K562 (cell line): Measurements from ENCODE around the gene FAM200B. TPM values are rescaled to one million over a fixed set of nuclear protein-coding genes. Genes with fewer than 3 reads are reported as not detected.

Experiments
- ATAC-seq: fragments of 200-7000 bp; cut with Tn5 transposase; 3 replicates; pipeline ENCODE4 v1.9.1; 2020; ENCODE audit warnings: moderate library complexity
- BruUV-seq: library from RNA; stranded (reverse); fragments of 400-500 nt; replicated peaks from 2 replicates; lab custom pipeline; 2021; lab: Mats Ljungman, UMichigan
- CTCF ChIA-PET: fragments of 300-600 bp; formaldehyde crosslinking; extraction: SDS; loops from one replicate; lab custom pipeline; 2021; ENCODE audit warnings: low intra/inter-chr PET ratio; lab: Yijun Ruan, JAX
- POLR2A ChIA-PET: fragments of 300-600, 350-650 bp; sonication (Branson Sonifier 250); formaldehyde crosslinking; extraction: SDS; loops from one replicate; lab custom pipeline; 2021; ENCODE audit warnings: antibody characterized with exemption, inconsistent platforms; lab: Yijun Ruan, JAX
- DNase-seq, 4 experiments: peaks; one replicate each; pipeline versions ENCODE4 v3.0.0 to v3.0.0-alpha.2; 2011 to 2018; ENCODE audit warnings: low spot score in 3 of 4, mixed read lengths in 3 of 4; ENCODE audit errors: extremely low read depth in 1 of 4
- FAIRE-seq: peaks from 2 replicates; lab custom pipeline; 2011; peaks lifted over from hg19 to GRCh38; lab: Jason Lieb, UNC
- H2AFZ ChIP-seq: 2 replicates; pipeline ENCODE4 v1.6.0; 2011; ENCODE audit warnings: low read depth, low read length, control low read depth, inconsistent platforms
- H3K27ac ChIP-seq: fragments of 200-600 bp; 3 replicates; pipeline ENCODE4 v1.8.0; 2011; ENCODE audit warnings: low read depth, mild to moderate bottlenecking, control low read depth, inconsistent platforms, low read length, moderate library complexity, mixed read lengths; ENCODE audit errors: extremely low read depth
- H3K27me3 ChIP-seq, 2 experiments: fragments of 300-600 bp in 1 of 2; 2 replicates in 1 of 2; 3 replicates in 1 of 2; pipeline versions ENCODE4 v1.6.0 to v1.8.0; 2011; ENCODE audit warnings: inconsistent platforms in 2 of 2, low read length in 2 of 2, mild to moderate bottlenecking in 1 of 2, mixed read lengths in 1 of 2, moderate library complexity in 1 of 2; ENCODE audit not compliant: control insufficient read depth in 2 of 2, insufficient read depth in 2 of 2
- H3K36me3 ChIP-seq: fragments of 300-600 bp; 3 replicates; pipeline ENCODE4 v1.8.0; 2011; ENCODE audit warnings: mild to moderate bottlenecking, low read length, inconsistent platforms; ENCODE audit not compliant: control insufficient read depth, insufficient read depth
- H3K4me1 ChIP-seq, 2 experiments: fragments of 200-600 bp in 1 of 2; replicated peaks in 1 of 2; 2 replicates in 1 of 2; 3 replicates in 1 of 2; pipeline versions ENCODE4 v1.5.1 to v1.8.0; 2011; ENCODE audit warnings: inconsistent platforms in 2 of 2, low read length in 2 of 2, mild to moderate bottlenecking in 1 of 2, mixed read lengths in 1 of 2, moderate library complexity in 1 of 2; ENCODE audit not compliant: control insufficient read depth in 2 of 2, insufficient read depth in 2 of 2
- H3K4me2 ChIP-seq: 2 replicates; pipeline ENCODE4 v1.6.1; 2011; ENCODE audit warnings: low read length, control low read depth, inconsistent platforms, mixed read lengths; ENCODE audit not compliant: insufficient read depth
- H3K4me3 ChIP-seq: fragments of 200-600 bp; sonication (generic), shearing (Covaris generic); 2 replicates; pipeline ENCODE4 v1.5.1; 2016; ENCODE audit warnings: control low read depth, inconsistent platforms
- H3K79me2 ChIP-seq: fragments of 200-600 bp; 3 replicates; pipeline ENCODE4 v1.8.0; 2011; ENCODE audit warnings: low read length, inconsistent platforms; ENCODE audit not compliant: control insufficient read depth, insufficient read depth
- H3K9ac ChIP-seq, 2 experiments: 2 replicates each; pipeline versions ENCODE4 v1.6.0 to v1.6.1; 2011; ENCODE audit warnings: low read depth in 2 of 2, low read length in 2 of 2, control low read depth in 1 of 2, inconsistent platforms in 1 of 2, mild to moderate bottlenecking in 1 of 2, mixed read lengths in 1 of 2; ENCODE audit not compliant: insufficient read depth in 1 of 2
- H3K9me1 ChIP-seq: one replicate; pipeline ENCODE4 v1.6.0; 2011; ENCODE audit warnings: inconsistent platforms, mild to moderate bottlenecking, low read length, moderate library complexity; ENCODE audit not compliant: control insufficient read depth, insufficient read depth
- H3K9me3 ChIP-seq: replicated peaks from 2 replicates; pipeline ENCODE4 v1.5.1; 2011; ENCODE audit warnings: low read depth, low read length, inconsistent platforms; ENCODE audit not compliant: control insufficient read depth, insufficient read depth
- H4K20me1 ChIP-seq: replicated peaks from 2 replicates; pipeline ENCODE4 v1.6.1; 2011; ENCODE audit warnings: low read length, inconsistent platforms, mixed read lengths; ENCODE audit not compliant: control insufficient read depth, insufficient read depth
- CHD2 ChIP-seq: IDR thresholded peaks from 2 replicates; pipeline ENCODE4 v1.6.1; 2011; ENCODE audit warnings: low read depth, low read length
- CTCF ChIP-seq, 3 experiments: IDR thresholded peaks in 2 of 3; conservative IDR thresholded peaks in 1 of 3; 2 replicates each; pipeline ENCODE4 v1.5.1; 2011 to 2012; ENCODE audit warnings: low read length in 3 of 3, mild to moderate bottlenecking in 3 of 3, control low read depth in 2 of 3, improper control_type of control experiment in 1 of 3, inconsistent platforms in 1 of 3, low read depth in 1 of 3, mixed read lengths in 1 of 3, moderate library complexity in 1 of 3; ENCODE audit not compliant: insufficient read depth in 2 of 3
- CXXC5 ChIP-seq: fragments of 250-450 bp; sonication (Bioruptor Pico); IDR thresholded peaks from 2 replicates; pipeline ENCODE4 v1.8.0; 2022; ENCODE audit warnings: inconsistent platforms, mild to moderate bottlenecking, moderate library complexity
- ETV5 ChIP-seq: sonication (generic); formaldehyde crosslinking; IDR thresholded peaks from 2 replicates; pipeline ENCODE4 v1.4.0; 2020; ENCODE audit warnings: low read depth, mild to moderate bottlenecking, missing genetic modification reagents
- GABPB2 ChIP-seq: fragments of 250-450 bp; sonication (Bioruptor Pico); conservative IDR thresholded peaks from 2 replicates; pipeline ENCODE4 v1.5.1; 2021; ENCODE audit warnings: mild to moderate bottlenecking
- HNRNPLL ChIP-seq: fragments of 200-400 bp; formaldehyde crosslinking; IDR thresholded peaks from 2 replicates; pipeline ENCODE4 v1.6.1; 2017; ENCODE audit warnings: low read length, low read depth, mild to moderate bottlenecking; ENCODE audit not compliant: poor library complexity, severe bottlenecking
- NR4A1 ChIP-seq, 2 experiments: fragments of 250-450 bp in 1 of 2; fragments of 450-650 bp in 1 of 2; sonication (Bioruptor Pico) in 1 of 2; IDR thresholded peaks; 2 replicates each; pipeline versions ENCODE4 v1.4.0 to v1.6.1; 2016 to 2020; ENCODE audit warnings: mild to moderate bottlenecking in 2 of 2, missing compliant biosample characterization in 1 of 2, missing genetic modification characterization in 1 of 2, moderate library complexity in 1 of 2
- TEAD1 ChIP-seq, 2 experiments: fragments of 450-650 bp in 1 of 2; sonication (generic) in 1 of 2; formaldehyde crosslinking; IDR thresholded peaks; 2 replicates each; pipeline versions ENCODE4 v1.4.0 to v1.8.0; 2020 to 2022; ENCODE audit warnings: mild to moderate bottlenecking in 2 of 2, missing genetic modification reagents in 1 of 2
- VEZF1 ChIP-seq: fragments of 200-800 bp; sonication (Bioruptor generic); IDR thresholded peaks from 2 replicates; pipeline ENCODE4 v1.6.1; 2017; ENCODE audit warnings: missing genetic modification characterization, missing compliant biosample characterization
- ZFPM2 ChIP-seq: fragments of 250-450 bp; sonication (Bioruptor Pico); IDR thresholded peaks from 2 replicates; pipeline ENCODE4 v1.5.1; 2022; ENCODE audit warnings: mild to moderate bottlenecking
- ZNF436 ChIP-seq: fragments of 250-450, 450-650 bp; sonication (Bioruptor Pico); formaldehyde crosslinking; IDR thresholded peaks from 2 replicates; pipeline ENCODE4 v1.7.0; 2020; ENCODE audit warnings: mild to moderate bottlenecking
- WGBS: fragments of 100-300 bp; shearing (Covaris generic); methylation state at CpG from one replicate; pipeline ENCODE4 v1.1.6; 2016; ENCODE audit warnings: low coverage, mixed read lengths; ENCODE audit not compliant: insufficient coverage; ENCODE audit errors: missing lambda C conversion rate; 5-methylcytosine and 5-hydroxymethylcytosine counted together
- in situ Hi-C: fragments of 300-500 bp; cut with MboI; formaldehyde crosslinking; loops from 4 replicates; pipeline ENCODE4 v1.15.0; 2018; ENCODE audit warnings: inconsistent platforms, mixed read lengths
- intact Hi-C: fragments of 100-400 bp; cut with micrococcal nuclease; formaldehyde crosslinking; loops from 2 replicates; pipeline ENCODE4 v1.14.2; 2022
- polyA plus RNA-seq, 8 experiments: library from polyadenylated mRNA; depleted of rRNA in 4 of 8; stranded (reverse) in 5 of 8; unstranded in 3 of 8; fragments of >200 nt; fragmentation: Nextera tagmentation in 2 of 8; fragmentation: Illumina TruSeq in 1 of 8; extraction: Ambion mirVana in 2 of 8; extraction: Trizol in 1 of 8; gene quantifications; 2 replicates each; pipeline versions ENCODE4 v1.2.1 to v1.2.3, GENCODE V29; 2011 to 2014; ENCODE audit warnings: inconsistent platforms in 1 of 8, missing spikeins in 1 of 8
- total RNA-seq, 7 experiments: library from RNA; depleted of rRNA in 6 of 7; stranded (reverse); fragments of >200 nt in 6 of 7; fragmentation: Illumina TruSeq in 2 of 7; extraction: Trizol in 2 of 7; gene quantifications; 2 replicates each; pipeline versions ENCODE4 v1.2.1 to v1.2.3, GENCODE V29; 2011 to 2021; ENCODE audit warnings: low replicate concordance in 1 of 7
- TF ChIP-seq, protein P1 (sequence below), 3 experiments: fragments of 200-800 bp in 1 of 3; fragments of 250-450 bp in 1 of 3; fragments of 450-650 bp in 1 of 3; sonication (Bioruptor Pico) in 1 of 3; sonication (Bioruptor generic) in 1 of 3; formaldehyde crosslinking in 1 of 3; IDR thresholded peaks; 2 replicates each; pipeline versions ENCODE4 v1.6.1 to v1.8.0; 2016 to 2022; ENCODE audit warnings: mild to moderate bottlenecking in 2 of 3, missing genetic modification characterization in 2 of 3, missing compliant biosample characterization in 1 of 3, moderate library complexity in 1 of 3

FAM200B gene
- total and polyA plus RNA-seq, 9 of the 15 experiments (the other 6 are each of a cell fraction or from before 2014, with no cell fraction given) = 17.4 to 48.0 (median 25.5) TPM

- no peak for TF ChIP-seq VEZF1
- no peak for TF ChIP-seq ZFPM2 (CRISPR knock-in tag)
- TF ChIP-seq HNRNPLL = no peak
- TF ChIP-seq, all 486 proteins: peak for 0
These were observed 34.5 kb downstream of the FAM200B start (continued) for GRCh38 chr4:15716115-15716514.

GRCh38 chr4:15717086-15717485, 35.5 kb downstream of the FAM200B start:
- Histone ChIP-seq H3K9me3 (no peaks in the 10 kb centered on the region), H3K79me2 (no peaks in the 10 kb centered on the region), H3K4me2 (no peak overlapping the region), H4K20me1 (no peaks in the 10 kb centered on the region), H3K27ac (no peak overlapping the region), H3K27me3 (no peaks in the 10 kb centered on the region; a peak in 2 of 5 replicates), H3K4me1 (no peaks in the 10 kb centered on the region; a peak in 1 of 5 replicates), H3K9ac (no peak overlapping the region), H3K9me1 (no peaks in the 10 kb centered on the region), H3K36me3 (no peaks in the 10 kb centered on the region), H3K4me3 (no peak overlapping the region), H2AFZ (no peak overlapping the region)
- DNase-seq (no peak), ATAC-seq (no peak), FAIRE-seq (no peak)
- CTCF ChIA-PET = no interaction called here
- WGBS = 6% methylated on average over 6 of the region's 6 CpGs
- POLR2A ChIA-PET = no interaction called here
- no TSS peak for BruUV-seq
- TF ChIP-seq GABPB2 = no peak
- no peak for TF ChIP-seq NR4A1 (CRISPR knock-in tag; IDR thresholded peaks at IDR 0.05)
- TF ChIP-seq NR4A1 (tag; IDR thresholded peaks at IDR 0.05) = no peak
- no peak for TF ChIP-seq TEAD1 (CRISPR knock-in tag; IDR thresholded peaks at IDR 0.05)
- TF ChIP-seq ZNF436 (CRISPR knock-in tag) = no peak
- TF ChIP-seq CXXC5 = no peak
- TF ChIP-seq CHD2 = no peak
- TF ChIP-seq ETV5 = no peak
- TF ChIP-seq, protein P1, sequence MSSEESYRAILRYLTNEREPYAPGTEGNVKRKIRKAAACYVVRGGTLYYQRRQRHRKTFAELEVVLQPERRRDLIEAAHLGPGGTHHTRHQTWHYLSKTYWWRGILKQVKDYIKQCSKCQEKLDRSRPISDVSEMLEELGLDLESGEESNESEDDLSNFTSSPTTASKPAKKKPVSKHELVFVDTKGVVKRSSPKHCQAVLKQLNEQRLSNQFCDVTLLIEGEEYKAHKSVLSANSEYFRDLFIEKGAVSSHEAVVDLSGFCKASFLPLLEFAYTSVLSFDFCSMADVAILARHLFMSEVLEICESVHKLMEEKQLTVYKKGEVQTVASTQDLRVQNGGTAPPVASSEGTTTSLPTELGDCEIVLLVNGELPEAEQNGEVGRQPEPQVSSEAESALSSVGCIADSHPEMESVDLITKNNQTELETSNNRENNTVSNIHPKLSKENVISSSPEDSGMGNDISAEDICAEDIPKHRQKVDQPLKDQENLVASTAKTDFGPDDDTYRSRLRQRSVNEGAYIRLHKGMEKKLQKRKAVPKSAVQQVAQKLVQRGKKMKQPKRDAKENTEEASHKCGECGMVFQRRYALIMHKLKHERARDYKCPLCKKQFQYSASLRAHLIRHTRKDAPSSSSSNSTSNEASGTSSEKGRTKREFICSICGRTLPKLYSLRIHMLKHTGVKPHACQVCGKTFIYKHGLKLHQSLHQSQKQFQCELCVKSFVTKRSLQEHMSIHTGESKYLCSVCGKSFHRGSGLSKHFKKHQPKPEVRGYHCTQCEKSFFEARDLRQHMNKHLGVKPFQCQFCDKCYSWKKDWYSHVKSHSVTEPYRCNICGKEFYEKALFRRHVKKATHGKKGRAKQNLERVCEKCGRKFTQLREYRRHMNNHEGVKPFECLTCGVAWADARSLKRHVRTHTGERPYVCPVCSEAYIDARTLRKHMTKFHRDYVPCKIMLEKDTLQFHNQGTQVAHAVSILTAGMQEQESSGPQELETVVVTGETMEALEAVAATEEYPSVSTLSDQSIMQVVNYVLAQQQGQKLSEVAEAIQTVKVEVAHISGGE (CRISPR knock-in tag; IDR thresholded peaks at IDR 0.05) = no peak
- no peak for TF ChIP-seq CTCF (IDR thresholded peaks at IDR 0.05 in 2 of 3, conservative IDR thresholded peaks at IDR 0.05 in 1 of 3; ENCODE audit: insufficient read depth in 2 of 3, low read depth in 1 of 3, low read length in 3 of 3)
- in situ Hi-C loops = no loop called here
- intact Hi-C loops = loop anchor here (5.0 kb wide), 1 partner anchor 65 kb away; no protein-coding TSS in a partner anchor
